ENCODE data around the gene SEC61B. TPM values are rescaled to one million over a fixed set of nuclear protein-coding genes. Genes with fewer than 3 reads are reported as not detected.

SEC61B gene
- total RNA-seq, 2 donors from 2014 or later = 64.6 to 74.4 TPM

DNA sequence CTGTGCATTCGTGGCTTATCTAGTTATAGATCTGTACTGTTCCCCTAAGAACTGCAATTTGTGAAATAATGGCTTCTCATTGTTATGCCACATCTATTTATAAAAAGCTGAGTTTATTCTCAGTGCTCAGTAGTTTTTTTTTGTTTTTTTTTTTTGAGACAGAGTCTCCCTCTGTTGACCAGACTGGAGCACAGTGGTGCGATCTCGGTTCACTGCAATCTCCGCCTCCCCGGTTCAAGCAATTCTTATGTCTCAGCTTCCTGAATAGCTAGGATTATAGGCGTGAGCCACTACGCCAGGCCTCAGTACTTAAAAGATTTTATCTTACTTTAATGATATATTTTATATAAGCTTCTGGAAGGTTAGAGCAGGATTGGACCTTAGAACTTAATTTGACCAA, 19.0 kb downstream of the SEC61B start:
- ATAC-seq (ENCODE audit: insufficient number of reproducible peaks, low FRiP score, low read depth) (no peak), DNase-seq (ENCODE audit: low spot score) (no peak)
- H3K9me3 ChIP-seq = no peaks in the 10 kb centered on the region
- no peaks in the 10 kb centered on the region for H3K27me3 ChIP-seq (replicated peaks; ENCODE audit: insufficient read depth)
- no peak overlapping the region for H3K4me3 ChIP-seq
- H3K36me3 ChIP-seq = peaks cover 2% of the 10 kb centered on the region
- no peak overlapping the region for H3K27ac ChIP-seq
- TF ChIP-seq, protein P1, sequence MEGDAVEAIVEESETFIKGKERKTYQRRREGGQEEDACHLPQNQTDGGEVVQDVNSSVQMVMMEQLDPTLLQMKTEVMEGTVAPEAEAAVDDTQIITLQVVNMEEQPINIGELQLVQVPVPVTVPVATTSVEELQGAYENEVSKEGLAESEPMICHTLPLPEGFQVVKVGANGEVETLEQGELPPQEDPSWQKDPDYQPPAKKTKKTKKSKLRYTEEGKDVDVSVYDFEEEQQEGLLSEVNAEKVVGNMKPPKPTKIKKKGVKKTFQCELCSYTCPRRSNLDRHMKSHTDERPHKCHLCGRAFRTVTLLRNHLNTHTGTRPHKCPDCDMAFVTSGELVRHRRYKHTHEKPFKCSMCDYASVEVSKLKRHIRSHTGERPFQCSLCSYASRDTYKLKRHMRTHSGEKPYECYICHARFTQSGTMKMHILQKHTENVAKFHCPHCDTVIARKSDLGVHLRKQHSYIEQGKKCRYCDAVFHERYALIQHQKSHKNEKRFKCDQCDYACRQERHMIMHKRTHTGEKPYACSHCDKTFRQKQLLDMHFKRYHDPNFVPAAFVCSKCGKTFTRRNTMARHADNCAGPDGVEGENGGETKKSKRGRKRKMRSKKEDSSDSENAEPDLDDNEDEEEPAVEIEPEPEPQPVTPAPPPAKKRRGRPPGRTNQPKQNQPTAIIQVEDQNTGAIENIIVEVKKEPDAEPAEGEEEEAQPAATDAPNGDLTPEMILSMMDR (IDR thresholded peaks at IDR 0.05) = no peak
- H3K4me1 ChIP-seq (ENCODE audit: control insufficient read depth in 1 of 2, low read depth in 2 of 2) = no peaks in the 10 kb centered on the region

DNA sequence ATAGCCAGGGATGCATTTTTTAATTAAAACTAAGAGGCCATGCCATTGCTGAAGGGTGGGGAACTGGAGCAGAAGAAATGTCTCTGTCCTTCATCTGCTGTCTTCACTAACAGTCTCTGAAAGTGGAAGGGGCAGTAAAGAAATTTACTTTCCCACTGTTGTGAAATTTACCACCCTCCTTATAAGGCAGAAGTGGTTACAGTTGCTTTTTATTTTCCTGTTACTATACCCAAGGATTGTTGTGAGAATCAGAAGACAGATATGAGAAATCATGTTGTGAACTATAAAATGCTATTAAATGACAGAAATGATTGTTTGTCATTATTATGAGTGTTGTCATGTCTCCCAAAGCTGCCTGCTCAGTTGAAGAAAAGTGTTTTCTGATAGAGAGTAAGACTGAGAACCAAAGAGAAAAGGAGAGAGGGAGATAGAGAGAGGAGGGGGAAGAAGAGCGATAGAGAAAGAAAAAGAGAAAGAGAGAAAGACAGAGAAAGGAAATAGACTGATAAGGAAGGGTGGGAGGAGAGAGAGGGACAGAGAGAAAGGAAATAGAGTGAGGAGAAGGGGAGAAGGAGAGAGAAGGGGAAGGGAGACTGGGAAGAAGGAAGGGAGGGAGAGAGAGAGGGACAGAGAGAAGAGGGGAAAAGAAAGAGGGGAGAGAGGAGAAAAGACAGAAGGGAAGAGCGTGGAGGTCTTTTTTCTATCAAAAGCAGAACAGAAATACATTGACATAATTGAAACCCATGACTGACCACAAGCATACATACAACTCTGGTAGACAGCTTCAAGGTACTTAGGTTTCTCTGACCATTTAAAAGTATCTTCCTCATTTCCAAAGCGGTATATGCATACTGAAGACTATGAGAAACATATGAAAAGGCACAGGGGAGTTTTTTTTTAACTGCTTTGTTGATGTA, 22.5 kb downstream of the SEC61B start:
- Histone ChIP-seq H3K9me3 (no peaks in the 10 kb centered on the region), H3K36me3 (no peaks in the 10 kb centered on the region), H3K27ac (no peak overlapping the region), H3K4me1 (ENCODE audit: control insufficient read depth in 1 of 2, low read depth in 2 of 2) (no peaks in the 10 kb centered on the region), H3K27me3 (replicated peaks; ENCODE audit: insufficient read depth) (no peaks in the 10 kb centered on the region), H3K4me3 (no peak overlapping the region)
- DNase-seq (ENCODE audit: low spot score) (no peak), ATAC-seq (ENCODE audit: insufficient number of reproducible peaks, low FRiP score, low read depth) (no peak)
- TF ChIP-seq, protein P1 (IDR thresholded peaks at IDR 0.05) = no peak

DNA sequence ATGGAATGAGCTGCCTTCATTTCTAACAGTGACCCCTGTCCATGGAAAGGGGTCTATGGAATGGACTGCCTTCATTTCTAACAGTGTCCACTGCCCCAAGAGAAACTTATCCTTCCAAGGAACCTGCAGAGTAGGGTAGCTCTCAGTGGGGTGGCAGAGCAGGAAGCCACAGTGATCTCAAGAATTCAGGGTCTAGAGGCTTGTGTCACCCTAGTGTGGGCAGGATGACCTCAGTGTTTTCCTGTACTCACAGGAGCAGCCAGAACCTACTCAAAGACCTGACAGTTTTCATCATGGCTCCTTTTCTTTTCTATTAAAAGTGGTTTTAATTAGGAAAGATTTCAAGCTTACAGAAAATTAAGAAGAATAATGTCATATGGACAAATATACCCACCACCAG, 27.5 kb downstream of the SEC61B start:
- H3K4me3 ChIP-seq = no peak overlapping the region
- H3K4me1 ChIP-seq (ENCODE audit: control insufficient read depth in 1 of 2, low read depth in 2 of 2) = no peaks in the 10 kb centered on the region
- DNase-seq (ENCODE audit: low spot score) = no peak
- no peak for ATAC-seq (ENCODE audit: insufficient number of reproducible peaks, low FRiP score, low read depth)
- H3K9me3 ChIP-seq = no peaks in the 10 kb centered on the region
- H3K27ac ChIP-seq = no peak overlapping the region
- TF ChIP-seq, protein P1 (IDR thresholded peaks at IDR 0.05) = no peak
- H3K27me3 ChIP-seq (replicated peaks; ENCODE audit: insufficient read depth) = no peaks in the 10 kb centered on the region
- H3K36me3 ChIP-seq = no peaks in the 10 kb centered on the region

DNA sequence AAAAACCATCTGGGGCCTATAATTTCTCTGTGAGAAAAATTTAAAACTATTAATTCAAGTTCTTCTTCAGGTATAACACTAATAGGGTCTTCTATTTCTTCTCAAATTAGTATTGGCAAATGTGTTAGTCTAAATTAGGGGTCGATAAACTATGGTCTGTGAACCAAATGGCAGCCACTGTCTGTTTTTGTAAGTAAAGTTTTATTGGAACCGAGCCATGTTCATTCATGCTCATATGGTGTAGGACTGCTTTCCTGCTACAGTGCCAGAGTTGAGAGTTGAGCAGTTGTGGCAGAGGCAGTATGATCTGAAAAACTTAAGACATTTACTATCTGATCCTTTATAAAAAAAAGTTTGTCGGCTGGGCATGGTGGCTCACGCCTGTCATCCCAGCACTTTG, 29.1 kb downstream of the SEC61B start:
- DNase-seq (ENCODE audit: low spot score) (no peak), ATAC-seq (ENCODE audit: insufficient number of reproducible peaks, low FRiP score, low read depth) (no peak)
- H3K9me3 ChIP-seq = no peaks in the 10 kb centered on the region

DNA sequence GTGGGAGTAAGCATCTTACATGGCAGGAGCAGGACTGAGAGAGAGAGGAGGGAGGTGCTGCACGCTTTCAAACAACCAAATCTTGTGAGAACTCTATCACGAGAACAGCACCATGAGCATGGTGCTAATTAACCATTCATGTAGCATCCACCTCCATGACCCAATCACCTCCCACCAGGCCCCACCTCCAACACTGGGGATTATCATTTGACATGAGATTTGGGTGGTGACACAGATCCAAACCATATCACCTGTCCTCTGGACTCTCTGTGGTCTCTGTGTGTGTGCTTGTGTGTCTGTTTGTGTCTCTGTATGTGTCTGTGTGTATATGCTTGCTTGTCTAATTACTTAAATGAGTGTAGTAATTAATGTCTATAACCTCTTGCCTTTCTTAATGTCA, 31.1 kb downstream of the SEC61B start:
- Histone ChIP-seq H3K4me3 (no peak overlapping the region), H3K9me3 (no peaks in the 10 kb centered on the region), H3K27me3 (replicated peaks; ENCODE audit: insufficient read depth) (no peaks in the 10 kb centered on the region), H3K27ac (no peak overlapping the region), H3K4me1 (ENCODE audit: control insufficient read depth in 1 of 2, low read depth in 2 of 2) (no peaks in the 10 kb centered on the region), H3K36me3 (no peaks in the 10 kb centered on the region)
- no peak for ATAC-seq (ENCODE audit: insufficient number of reproducible peaks, low FRiP score, low read depth)
- no peak for DNase-seq (ENCODE audit: low spot score)
- TF ChIP-seq, protein P1 (IDR thresholded peaks at IDR 0.05) = no peak

More for the DNA sequence above, 29.1 kb downstream of the SEC61B start:
- Histone ChIP-seq H3K4me3 (no peak overlapping the region), H3K36me3 (no peaks in the 10 kb centered on the region), H3K27ac (no peak overlapping the region), H3K27me3 (replicated peaks; ENCODE audit: insufficient read depth) (no peaks in the 10 kb centered on the region), H3K4me1 (ENCODE audit: control insufficient read depth in 1 of 2, low read depth in 2 of 2) (no peaks in the 10 kb centered on the region)
- TF ChIP-seq, protein P1 (IDR thresholded peaks at IDR 0.05) = no peak
